Effector memory CD4-positive, alpha-beta T cell (primary cell): Measurements from ENCODE around the gene CBX7.
A peak's percentile ranks its signal among the peaks of the same experiment; 100 is the strongest.

Source experiments
- DNase-seq, 3 donors: peaks; one replicate each; pipeline ENCODE4 v3.0.0-alpha.2; 2020
- H3K27ac ChIP-seq: 2 replicates; pipeline ENCODE4 v1.7.0; 2013; ENCODE audit warnings: mild to moderate bottlenecking, low read length, moderate library complexity; ENCODE audit not compliant: insufficient read depth, poor library complexity, severe bottlenecking
- H3K27me3 ChIP-seq: replicated peaks from 2 replicates; pipeline ENCODE4 v1.7.0; 2013; ENCODE audit warnings: mild to moderate bottlenecking, low read length; ENCODE audit not compliant: insufficient read depth, control insufficient read depth, poor library complexity, severe bottlenecking
- H3K36me3 ChIP-seq: 2 replicates; pipeline ENCODE4 v1.7.0; 2013; ENCODE audit warnings: mild to moderate bottlenecking, low read length, moderate library complexity; ENCODE audit not compliant: control insufficient read depth, insufficient read depth
- H3K4me1 ChIP-seq: 2 replicates; pipeline ENCODE4 v1.7.0; 2013; ENCODE audit warnings: low read length, mild to moderate bottlenecking; ENCODE audit not compliant: control insufficient read depth, insufficient read depth, poor library complexity, severe bottlenecking
- H3K4me3 ChIP-seq: 2 replicates; pipeline ENCODE4 v1.7.0; 2013; ENCODE audit warnings: low read length, low read depth, mild to moderate bottlenecking; ENCODE audit not compliant: insufficient read depth, poor library complexity, severe bottlenecking
- H3K9me3 ChIP-seq: 2 replicates; pipeline ENCODE4 v1.7.0; 2013; ENCODE audit warnings: mild to moderate bottlenecking, low read length, moderate library complexity; ENCODE audit not compliant: control insufficient read depth

The CBX7 gene

DNA sequence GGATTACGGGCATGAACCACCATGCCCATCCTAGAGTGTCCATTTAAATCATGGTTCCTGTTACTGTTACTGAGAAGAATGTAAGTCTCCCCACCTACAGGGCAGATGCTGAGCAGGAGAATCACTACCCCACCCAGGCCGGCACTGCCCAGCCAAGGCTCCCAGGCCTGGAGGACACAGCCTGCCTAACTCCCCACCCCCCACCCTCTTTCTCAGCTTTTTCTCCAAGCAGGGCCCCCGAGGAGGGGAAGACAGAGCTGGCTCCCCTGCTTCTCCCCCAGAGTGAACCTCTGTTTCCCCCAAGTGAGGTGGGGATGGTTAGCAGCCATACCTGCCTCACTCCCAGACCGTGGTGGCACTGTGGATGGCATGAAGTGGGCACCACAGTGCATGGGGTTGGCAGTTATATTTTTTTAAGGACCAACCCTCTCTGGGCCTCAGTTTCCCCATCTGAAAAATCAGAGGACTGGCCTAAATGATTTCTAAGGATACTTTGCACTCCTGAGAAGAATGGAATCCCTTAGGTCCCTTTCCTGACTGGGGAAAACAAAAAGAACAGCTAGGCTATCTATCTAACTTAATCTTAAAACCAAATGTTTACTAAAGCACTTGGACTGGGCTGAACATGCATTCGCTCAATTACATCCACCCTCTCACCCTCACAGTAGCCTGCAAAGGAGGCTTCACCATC is 5.0 kb downstream of the CBX7 start:
- peak overlapping the region; percentile 72 for H3K27ac ChIP-seq
- DNase-seq: no peak
- no peaks in the 10 kb centered on the region for H3K27me3 ChIP-seq
- peaks cover 62% of the 10 kb centered on the region for H3K4me1 ChIP-seq
- H3K4me3 ChIP-seq: no peak overlapping the region
- H3K9me3 ChIP-seq: no peaks in the 10 kb centered on the region
- peaks cover 15% of the 10 kb centered on the region for H3K36me3 ChIP-seq

DNA sequence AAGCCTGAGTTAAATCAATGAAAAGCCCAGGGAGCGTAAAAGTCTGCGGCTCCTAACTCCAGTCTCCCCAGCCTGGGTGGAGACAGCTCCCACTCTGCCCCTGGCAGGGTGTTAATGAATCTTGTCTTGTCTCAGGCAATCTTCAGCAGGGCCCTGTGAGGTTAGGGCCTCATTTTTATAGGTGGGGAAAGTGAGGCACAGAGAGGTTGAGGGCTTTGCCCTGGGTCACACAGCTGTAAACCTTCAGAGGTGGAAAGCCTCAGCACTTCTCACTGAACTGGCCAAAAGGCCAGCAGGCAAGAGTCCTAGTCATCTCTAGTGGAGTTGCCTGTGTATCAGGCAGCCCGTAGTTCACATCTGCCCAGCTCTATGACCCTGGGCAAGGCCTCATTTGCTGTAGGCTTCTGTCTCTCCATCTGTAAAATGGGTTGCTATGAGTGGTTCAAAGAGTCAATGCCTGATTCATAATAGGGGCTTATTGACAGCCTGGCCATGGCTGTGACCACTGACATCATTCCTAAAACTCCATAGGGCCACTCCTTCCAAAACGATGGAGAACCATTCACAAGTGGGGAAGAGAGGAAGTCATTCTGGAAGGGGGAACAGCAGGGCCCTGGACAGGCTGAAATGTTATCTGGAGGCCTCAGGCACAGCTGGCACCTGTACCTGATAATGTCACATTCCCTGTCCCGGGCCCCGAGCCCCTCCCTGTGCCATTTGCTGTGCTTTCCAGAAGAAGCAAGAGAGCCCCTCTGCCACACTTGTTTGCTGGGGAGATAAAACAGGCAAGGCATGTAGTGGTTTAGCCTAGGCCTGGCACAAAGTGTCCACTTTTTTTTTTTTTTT is 6.0 kb downstream of the CBX7 start:
- Histone ChIP-seq H3K27me3 (no peaks in the 10 kb centered on the region), H3K36me3 (peaks cover 15% of the 10 kb centered on the region), H3K9me3 (no peaks in the 10 kb centered on the region), H3K4me3 (peak overlapping the region; percentile 57), H3K27ac (peak overlapping the region; percentile 96), H3K4me1 (peaks cover 57% of the 10 kb centered on the region)
- DNase-seq: no peak

DNA sequence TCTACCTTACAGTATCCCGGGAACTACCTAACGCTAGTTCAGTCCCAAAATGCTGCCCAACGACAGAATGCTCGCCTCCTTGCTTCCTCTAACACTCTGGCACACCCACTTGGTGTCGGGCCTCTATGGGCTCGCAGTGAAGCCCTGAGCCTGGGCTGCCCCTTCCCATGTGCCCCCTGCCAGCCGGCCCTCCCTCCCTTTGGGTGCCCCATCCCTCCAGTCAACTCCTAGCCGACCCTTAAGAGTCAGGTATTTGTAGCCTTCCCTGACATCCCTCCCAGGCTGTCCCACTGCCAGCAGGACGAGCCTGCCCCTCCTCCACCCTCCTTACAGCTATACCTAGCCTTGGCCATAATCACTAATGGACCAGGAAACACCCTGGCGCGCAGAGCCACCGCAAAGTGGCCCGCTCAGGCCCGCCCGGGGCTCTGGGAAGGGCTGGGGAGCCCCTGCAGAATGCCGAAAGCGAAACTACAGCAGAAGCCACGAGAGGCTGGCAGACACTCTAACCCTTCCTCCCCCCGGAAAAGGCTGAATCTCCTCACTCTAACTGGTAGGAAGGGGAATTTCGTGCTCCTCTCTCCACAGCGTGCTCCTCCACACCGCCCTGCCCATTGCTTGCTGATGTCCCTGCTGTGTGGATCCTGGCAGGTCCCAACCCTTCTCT is 8.2 kb downstream of the CBX7 start:
- H3K4me3 ChIP-seq: peak overlapping the region; percentile 99

DNA sequence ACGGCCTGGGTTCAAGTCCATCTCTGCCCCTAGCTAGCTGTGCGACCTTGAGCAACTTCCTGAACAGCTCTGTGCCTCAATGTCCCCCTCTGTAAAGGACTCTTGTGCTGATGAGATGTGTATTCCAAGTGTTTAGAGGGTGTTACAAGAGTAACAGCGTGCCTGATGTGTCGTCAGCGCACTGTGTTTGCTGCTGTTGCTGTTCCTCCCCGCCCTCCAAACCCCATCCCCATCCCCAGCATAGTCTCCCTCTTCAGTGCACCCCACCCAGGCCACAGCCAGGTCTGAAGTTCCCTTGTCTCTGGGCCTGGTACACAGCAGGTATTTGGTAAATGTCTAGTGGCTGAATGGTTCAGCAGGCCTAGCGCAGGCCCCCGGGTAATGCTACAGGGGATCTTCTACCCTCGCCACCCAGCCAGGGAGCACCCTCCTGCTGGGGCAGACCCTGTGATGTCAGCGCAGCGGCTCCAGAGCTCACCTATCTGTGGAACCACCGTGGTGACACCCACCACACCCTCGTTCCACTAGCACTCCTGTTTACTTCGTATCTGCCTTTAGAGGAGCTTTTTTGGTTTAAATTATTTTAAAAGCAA is 10.3 kb downstream of the CBX7 start:
- no peaks in the 10 kb centered on the region for H3K9me3 ChIP-seq
- no peak for DNase-seq

More for the DNA sequence above, 8.2 kb downstream of the CBX7 start:
- Histone ChIP-seq H3K27ac (peak overlapping the region; percentile 96), H3K9me3 (no peaks in the 10 kb centered on the region), H3K36me3 (peaks cover 12% of the 10 kb centered on the region), H3K27me3 (no peaks in the 10 kb centered on the region), H3K4me1 (peaks cover 40% of the 10 kb centered on the region)
- DNase-seq: peak; percentile 42 to 53 (median 45)

DNA sequence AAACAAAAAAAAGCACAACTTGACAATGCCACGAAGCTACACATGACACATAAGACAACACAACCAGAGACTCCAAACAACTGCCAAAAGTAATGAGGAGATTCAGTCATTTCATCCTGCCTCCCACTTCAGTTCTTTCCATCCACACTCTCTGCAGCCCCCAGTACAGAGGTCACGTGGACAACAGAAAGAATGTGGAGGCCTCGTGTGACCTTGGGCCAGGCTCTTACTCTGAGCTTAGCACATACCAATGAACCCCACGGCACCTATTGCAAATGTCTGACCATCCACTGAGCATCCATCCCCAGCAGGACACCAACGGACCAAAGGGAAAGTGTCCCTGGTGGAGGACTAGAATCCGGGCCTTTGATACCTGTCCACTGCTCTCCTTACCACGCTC is 12.5 kb downstream of the CBX7 start:
- DNase-seq: no peak
- Histone ChIP-seq H3K4me3 (no peak overlapping the region), H3K27me3 (no peaks in the 10 kb centered on the region), H3K9me3 (no peaks in the 10 kb centered on the region), H3K36me3 (peaks cover 9% of the 10 kb centered on the region), H3K27ac (no peak overlapping the region), H3K4me1 (peaks cover 7% of the 10 kb centered on the region)

More for the DNA sequence above, 10.3 kb downstream of the CBX7 start:
- no peak overlapping the region for H3K27ac ChIP-seq
- no peaks in the 10 kb centered on the region for H3K27me3 ChIP-seq
- H3K4me1 ChIP-seq: peaks cover 21% of the 10 kb centered on the region
- no peak overlapping the region for H3K4me3 ChIP-seq
- peaks cover 9% of the 10 kb centered on the region for H3K36me3 ChIP-seq

DNA sequence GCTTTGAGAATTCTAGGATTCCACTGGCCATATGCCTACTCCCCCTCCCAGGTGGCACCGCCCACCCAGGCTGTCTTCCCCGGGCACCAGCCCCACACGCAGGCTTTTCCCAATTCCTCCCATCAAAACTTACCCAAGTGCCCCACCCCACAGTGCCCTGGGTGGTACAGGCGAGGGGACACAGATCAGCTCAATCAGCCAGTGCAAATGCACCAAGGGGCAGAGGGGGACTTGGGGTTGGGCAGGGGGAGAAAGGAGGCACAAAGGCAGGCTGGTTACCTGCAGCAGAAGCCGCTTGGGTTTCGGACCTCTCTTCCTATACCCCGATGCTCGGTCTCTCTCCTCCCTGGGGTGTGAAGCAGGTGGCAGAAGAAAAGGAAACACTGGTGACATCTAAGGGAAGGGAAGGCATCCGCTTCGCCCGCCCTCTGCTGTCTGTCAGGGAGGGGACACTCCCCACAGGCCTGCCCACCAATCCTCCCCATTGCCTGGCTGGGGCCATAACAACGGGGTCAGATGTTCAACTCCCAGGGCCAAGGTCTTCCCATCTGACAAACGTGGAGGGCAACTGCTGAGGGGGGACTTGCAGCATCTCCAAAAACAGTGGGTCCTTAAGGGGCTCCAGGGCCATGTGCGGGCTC is 14.0 kb downstream of the CBX7 start:
- H3K4me1 ChIP-seq: no peaks in the 10 kb centered on the region
- no peak overlapping the region for H3K27ac ChIP-seq
- no peak for DNase-seq
- no peaks in the 10 kb centered on the region for H3K27me3 ChIP-seq
- H3K4me3 ChIP-seq: no peak overlapping the region
- H3K36me3 ChIP-seq: peaks cover 16% of the 10 kb centered on the region
- no peaks in the 10 kb centered on the region for H3K9me3 ChIP-seq

DNA sequence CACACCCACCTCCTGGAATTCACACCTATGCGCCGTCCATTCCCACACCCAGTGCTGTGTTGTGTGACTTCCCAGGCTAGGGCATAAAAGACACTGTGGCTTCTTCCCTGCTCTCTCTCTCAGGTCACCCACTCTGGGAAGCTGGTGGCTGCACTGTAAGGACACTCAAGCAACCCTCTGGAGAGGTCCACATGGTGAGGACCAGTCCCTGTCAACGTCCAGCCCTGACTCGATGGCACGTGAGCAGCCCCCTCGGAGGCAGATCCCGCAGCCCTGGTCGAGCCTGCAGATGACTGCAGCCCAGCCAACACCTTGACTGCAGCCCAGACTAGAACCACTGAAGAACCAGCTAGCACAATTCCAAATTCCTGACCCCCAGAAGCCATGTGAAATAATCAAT is 16.2 kb downstream of the CBX7 start:
- Histone ChIP-seq H3K27me3 (no peaks in the 10 kb centered on the region), H3K9me3 (no peaks in the 10 kb centered on the region), H3K36me3 (peaks cover 28% of the 10 kb centered on the region), H3K4me1 (no peaks in the 10 kb centered on the region), H3K4me3 (no peak overlapping the region), H3K27ac (no peak overlapping the region)
- no peak for DNase-seq

DNA sequence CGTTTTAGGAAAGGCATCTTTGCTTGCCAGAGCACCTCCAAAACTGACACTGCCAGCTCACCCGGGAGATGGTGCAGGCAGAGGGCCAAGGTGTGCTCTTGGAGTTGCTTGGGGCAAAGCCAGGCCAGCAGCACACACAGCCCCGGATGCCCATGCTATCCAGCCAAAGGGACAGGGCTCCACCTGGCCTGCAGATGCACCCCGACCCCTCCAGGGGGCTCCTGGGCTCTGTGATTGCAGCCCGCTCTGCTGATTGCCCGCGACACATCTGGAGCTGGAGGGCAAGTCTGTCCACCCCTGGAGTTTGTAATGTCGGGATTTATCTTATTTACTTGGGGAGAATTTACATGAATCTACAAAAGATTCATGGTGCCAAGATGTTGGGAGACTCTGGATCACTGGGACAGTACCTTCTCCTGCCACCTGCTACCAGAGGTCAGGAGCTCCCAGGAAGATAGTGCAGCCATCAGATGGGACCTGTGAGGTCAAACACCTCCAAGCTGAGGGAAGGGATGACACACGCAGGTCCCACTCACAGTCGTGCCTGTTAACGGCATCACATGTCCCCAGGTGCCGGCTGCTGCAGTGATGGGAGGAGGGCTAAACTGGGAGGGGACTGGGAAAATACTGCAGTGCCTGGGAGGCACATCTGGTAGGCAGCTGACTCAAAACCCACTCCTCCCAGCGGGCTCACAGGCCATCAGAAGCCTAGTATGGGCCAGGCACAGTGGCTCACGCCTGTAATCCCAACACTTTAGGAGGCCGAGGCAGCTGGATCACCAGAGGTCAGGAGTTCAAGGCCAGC is 17.2 kb downstream of the CBX7 start:
- no peak for DNase-seq
- Histone ChIP-seq H3K27ac (no peak overlapping the region), H3K4me1 (no peaks in the 10 kb centered on the region), H3K4me3 (no peak overlapping the region), H3K9me3 (no peaks in the 10 kb centered on the region), H3K27me3 (no peaks in the 10 kb centered on the region), H3K36me3 (peaks cover 28% of the 10 kb centered on the region)
